Tibial artery (tissue), 4 donors: ENCODE data around the gene CFAP300.
A peak's percentile ranks its signal among the peaks of the same experiment; 100 is the strongest.

Source experiments
- DNase-seq, 2 donors: peaks; one replicate each; pipeline ENCODE4 v3.0.0-alpha.2; 2019
- H3K27ac ChIP-seq, 2 donors: fragments of 200-600 bp; sonication (generic) in 1 of 2; 1 replicate in 1 of 2; 2 replicates in 1 of 2; pipeline ENCODE4 v1.5.1; 2018 to 2019; ENCODE audit warnings: mild to moderate bottlenecking in 1 of 2
- H3K27me3 ChIP-seq, 2 donors: fragments of 200-600 bp; sonication (generic) in 1 of 2; one replicate each; pipeline versions ENCODE4 v1.5.1 to v1.6.0; 2016 to 2019
- H3K36me3 ChIP-seq, 3 donors: fragments of 200-600 bp; sonication (generic) in 2 of 3; one replicate each; pipeline ENCODE4 v1.5.1; 2016 to 2019; ENCODE audit warnings: mild to moderate bottlenecking in 2 of 3
- H3K4me1 ChIP-seq, 4 donors: fragments of 200-600 bp; sonication (generic) in 2 of 4; 1 replicate in 3 of 4; 2 replicates in 1 of 4; pipeline ENCODE4 v1.5.1; 2016 to 2019
- H3K4me3 ChIP-seq, 2 donors: fragments of 200-600 bp; sonication (generic) in 1 of 2; 1 replicate in 1 of 2; 2 replicates in 1 of 2; pipeline ENCODE4 v1.5.1; 2018 to 2019; ENCODE audit warnings: mild to moderate bottlenecking in 2 of 2
- H3K9me3 ChIP-seq, 3 donors: fragments of 200-600 bp; sonication (generic) in 1 of 3; one replicate each; pipeline ENCODE4 v1.5.1; 2016 to 2019
- intact Hi-C: fragments of 100-400 bp; cut with DNase I; formaldehyde crosslinking; loops from one replicate; pipeline ENCODE4 v1.15.0; 2023; ENCODE audit warnings: low total_unique reads
- TF ChIP-seq, protein P1 (sequence below), 2 experiments: fragments of 200-600 bp in 1 of 2; fragments of 450-650 bp in 1 of 2; IDR thresholded peaks; one replicate each; pipeline ENCODE4 v1.5.1; 2017 to 2019; ENCODE audit warnings: antibody characterized with exemption in 2 of 2, mild to moderate bottlenecking in 1 of 2, moderate library complexity in 1 of 2

CFAP300 gene

DNA sequence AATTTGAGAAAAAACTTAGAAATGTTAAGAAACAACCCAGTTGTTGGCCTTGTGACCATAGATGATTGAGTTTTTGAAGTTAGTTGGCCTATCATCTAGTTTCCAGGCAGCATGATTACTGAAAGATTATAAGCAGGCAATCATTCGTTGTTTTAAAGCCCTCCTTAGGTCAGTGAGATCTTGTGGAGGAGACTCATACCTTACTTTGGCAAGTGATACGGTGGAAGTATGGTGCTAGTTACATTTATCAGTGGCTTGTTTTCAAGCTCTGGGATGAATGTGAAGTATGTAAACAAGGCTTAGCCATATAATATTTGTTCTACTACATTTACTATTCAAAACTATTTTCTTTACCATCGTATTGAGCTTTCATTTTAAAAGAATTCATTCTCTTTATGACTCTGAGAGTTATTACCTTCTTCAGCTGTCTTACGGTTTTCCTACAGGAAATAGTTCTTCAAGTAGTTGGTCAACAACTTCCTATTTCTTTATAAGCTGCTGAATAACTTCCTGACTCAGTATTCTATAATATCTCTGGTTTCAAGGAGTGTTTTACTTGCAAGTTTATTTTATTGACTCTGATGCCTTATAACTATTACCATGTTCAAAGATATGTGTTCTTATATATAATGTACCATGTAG, 70.4 kb downstream of the CFAP300 start:
- no peak for DNase-seq
- Histone ChIP-seq H3K4me1 (peaks cover 0 to 97% (median 52%) of the 10 kb centered on the region in 4 donors), H3K27ac (peak overlapping the region in 1 of 2 donors; percentile 38), H3K27me3 (no peaks in the 10 kb centered on the region), H3K9me3 (no peaks in the 10 kb centered on the region), H3K36me3 (no peaks in the 10 kb centered on the region), H3K4me3 (no peak overlapping the region)
- TF ChIP-seq, protein P1, sequence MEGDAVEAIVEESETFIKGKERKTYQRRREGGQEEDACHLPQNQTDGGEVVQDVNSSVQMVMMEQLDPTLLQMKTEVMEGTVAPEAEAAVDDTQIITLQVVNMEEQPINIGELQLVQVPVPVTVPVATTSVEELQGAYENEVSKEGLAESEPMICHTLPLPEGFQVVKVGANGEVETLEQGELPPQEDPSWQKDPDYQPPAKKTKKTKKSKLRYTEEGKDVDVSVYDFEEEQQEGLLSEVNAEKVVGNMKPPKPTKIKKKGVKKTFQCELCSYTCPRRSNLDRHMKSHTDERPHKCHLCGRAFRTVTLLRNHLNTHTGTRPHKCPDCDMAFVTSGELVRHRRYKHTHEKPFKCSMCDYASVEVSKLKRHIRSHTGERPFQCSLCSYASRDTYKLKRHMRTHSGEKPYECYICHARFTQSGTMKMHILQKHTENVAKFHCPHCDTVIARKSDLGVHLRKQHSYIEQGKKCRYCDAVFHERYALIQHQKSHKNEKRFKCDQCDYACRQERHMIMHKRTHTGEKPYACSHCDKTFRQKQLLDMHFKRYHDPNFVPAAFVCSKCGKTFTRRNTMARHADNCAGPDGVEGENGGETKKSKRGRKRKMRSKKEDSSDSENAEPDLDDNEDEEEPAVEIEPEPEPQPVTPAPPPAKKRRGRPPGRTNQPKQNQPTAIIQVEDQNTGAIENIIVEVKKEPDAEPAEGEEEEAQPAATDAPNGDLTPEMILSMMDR (IDR thresholded peaks at IDR 0.05), result no peak
- intact Hi-C loops, result loop anchor here (10.0 kb wide), 1 partner anchor 57 kb away; no protein-coding TSS in a partner anchor

DNA sequence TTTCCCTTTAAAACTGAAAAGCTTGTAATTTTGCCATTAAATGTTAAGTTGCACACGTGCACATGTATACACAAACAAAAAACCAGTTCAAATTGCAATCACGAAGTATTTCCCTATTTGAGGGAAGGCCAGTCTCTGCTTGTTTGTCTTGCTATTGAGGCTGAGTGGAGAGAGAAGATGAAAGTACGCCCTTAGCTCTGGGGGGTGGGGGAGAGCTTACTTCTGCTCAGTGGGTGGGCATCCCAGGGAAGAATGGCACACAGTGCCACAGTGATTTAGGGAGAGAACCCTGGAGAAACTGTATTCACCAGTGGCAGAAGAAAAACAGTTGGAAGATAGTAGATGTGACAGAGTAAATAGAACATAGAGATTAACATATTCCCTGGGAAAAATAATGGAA, 71.7 kb downstream of the CFAP300 start:
- H3K4me1 ChIP-seq, result peaks cover 0 to 83% (median 43%) of the 10 kb centered on the region in 4 donors
- TF ChIP-seq, protein P1 (IDR thresholded peaks at IDR 0.05), result no peak
- no peaks in the 10 kb centered on the region for H3K27me3 ChIP-seq
- no peak overlapping the region for H3K4me3 ChIP-seq
- intact Hi-C loops, result loop anchor here (10.0 kb wide), 1 partner anchor 56 kb away; no protein-coding TSS in a partner anchor
- no peaks in the 10 kb centered on the region for H3K9me3 ChIP-seq
- H3K27ac ChIP-seq, result peak overlapping the region; percentile 24 to 25
- no peak for DNase-seq
- H3K36me3 ChIP-seq, result no peaks in the 10 kb centered on the region

DNA sequence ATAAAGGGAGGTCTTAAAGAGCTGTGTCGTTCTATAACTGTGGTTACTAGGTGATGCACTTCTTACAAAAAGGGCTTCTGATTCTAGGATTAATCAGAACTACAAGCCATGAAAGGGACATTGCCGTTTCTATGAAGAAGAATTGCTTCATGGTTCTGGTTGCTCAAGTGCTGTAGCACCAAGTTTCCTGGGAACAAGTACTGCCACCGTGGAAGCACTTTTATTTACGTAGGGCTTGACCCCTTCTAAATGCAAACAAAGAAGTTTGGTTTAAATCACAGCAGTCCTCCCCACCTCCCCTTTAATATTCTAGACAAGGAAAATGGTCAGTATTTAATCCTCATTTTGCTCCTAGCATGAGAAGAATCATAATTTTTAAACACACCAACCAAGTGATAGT, 72.8 kb downstream of the CFAP300 start:
- TF ChIP-seq, protein P1 (IDR thresholded peaks at IDR 0.05), result no peak
- H3K4me1 ChIP-seq, result peaks cover 0 to 73% (median 41%) of the 10 kb centered on the region in 4 donors
- H3K9me3 ChIP-seq, result no peaks in the 10 kb centered on the region
- no peaks in the 10 kb centered on the region for H3K36me3 ChIP-seq
- H3K27ac ChIP-seq, result peak overlapping the region; percentile 24 to 25
- no peaks in the 10 kb centered on the region for H3K27me3 ChIP-seq
- no peak for DNase-seq
- H3K4me3 ChIP-seq, result no peak overlapping the region
- intact Hi-C loops, result loop anchor here (10.0 kb wide), 1 partner anchor 55 kb away; no protein-coding TSS in a partner anchor

DNA sequence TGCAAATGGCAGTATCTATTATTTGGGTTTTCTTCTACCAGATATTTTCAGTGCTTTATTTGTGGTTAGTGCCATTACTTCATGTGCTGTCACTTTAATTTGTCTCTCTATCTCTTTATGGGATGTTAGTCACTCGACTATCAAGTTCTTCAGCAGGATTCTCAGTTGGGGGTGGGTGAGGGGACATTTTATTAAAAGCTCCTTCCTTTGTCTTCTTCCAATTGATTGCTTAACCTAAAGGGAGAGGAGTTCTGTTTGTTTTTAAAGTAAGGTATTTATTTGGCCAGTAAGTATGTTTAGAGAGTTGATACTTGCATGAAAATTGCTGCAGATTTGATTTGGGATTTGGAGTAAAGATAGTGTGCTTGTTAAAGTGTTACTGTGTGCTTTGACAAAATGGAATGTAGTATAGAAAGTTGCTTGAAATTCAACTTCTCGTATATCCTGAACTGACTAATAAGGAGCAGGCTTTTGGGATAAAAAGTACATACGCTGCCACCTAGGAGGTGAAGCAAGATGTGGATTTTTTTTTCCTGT, 73.3 kb downstream of the CFAP300 start:
- TF ChIP-seq, protein P1 (IDR thresholded peaks at IDR 0.05), result no peak
- Histone ChIP-seq H3K27ac (peak overlapping the region; percentile 24 to 25), H3K27me3 (no peaks in the 10 kb centered on the region), H3K4me1 (peaks cover 0 to 70% (median 39%) of the 10 kb centered on the region in 4 donors), H3K9me3 (no peaks in the 10 kb centered on the region), H3K36me3 (no peaks in the 10 kb centered on the region), H3K4me3 (no peak overlapping the region)
- intact Hi-C loops, result no loop called here
- no peak for DNase-seq

DNA sequence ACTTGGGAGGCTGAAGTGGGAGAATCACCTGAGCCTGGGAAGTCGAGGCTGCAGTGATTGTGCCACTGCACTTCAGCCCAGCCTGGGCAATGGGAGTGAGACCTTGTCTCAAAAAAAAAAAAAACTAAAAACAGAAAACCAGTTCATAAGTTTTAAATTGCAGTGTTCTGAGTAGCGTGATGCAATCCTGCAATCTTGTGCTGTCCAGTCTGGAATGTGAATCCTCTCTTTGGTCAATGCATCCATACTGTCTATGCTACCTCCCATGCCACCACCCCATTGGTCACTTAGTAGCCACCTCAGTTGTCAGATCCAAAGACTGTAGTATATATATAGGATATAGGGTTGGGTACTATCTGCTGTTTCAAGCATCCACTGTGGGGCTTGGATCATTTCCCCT, 74.1 kb downstream of the CFAP300 start:
- Histone ChIP-seq H3K4me1 (peaks cover 0 to 69% (median 31%) of the 10 kb centered on the region in 4 donors), H3K27ac (peak overlapping the region in 1 of 2 donors; percentile 24), H3K4me3 (no peak overlapping the region), H3K9me3 (no peaks in the 10 kb centered on the region), H3K27me3 (no peaks in the 10 kb centered on the region), H3K36me3 (no peaks in the 10 kb centered on the region)
- intact Hi-C loops, result no loop called here
- no peak for DNase-seq
- TF ChIP-seq, protein P1 (IDR thresholded peaks at IDR 0.05), result no peak
